ENCODE measurements around the gene PTGER1.

- no peak for TF ChIP-seq POLR2A (IDR thresholded peaks at IDR 0.05)
- no peak for TF ChIP-seq CTCF (IDR thresholded peaks at IDR 0.05)
Observed at GRCh38 chr19:14507704-14508542, 32.8 kb upstream of the PTGER1 start.

Data from adrenal gland (tissue), 5 donors.